NCI-H2029 treated with DMSO at 0.1 percent for 48 hours (cell line): ENCODE measurements around the gene PDZK1IP1.
"Not testable (repeated sequence)": the region's sequence is repeated elsewhere in the genome, so short reads cannot be mapped to it uniquely, and the experiment has no call there.

Experiments used
- DNase-seq: peaks from one replicate; lab custom pipeline; 2025; lab: John Stamatoyannopoulos, UW

Gene PDZK1IP1

GRCh38 chr1:47196622-47197021, 6.8 kb upstream of the PDZK1IP1 start:
- DNase-seq = no peak

- DNase-seq = not testable (repeated sequence)
Measured at GRCh38 chr1:47195981-47196380, 6.1 kb upstream of the PDZK1IP1 start.

GRCh38 chr1:47194311-47194710, 4.5 kb upstream of the PDZK1IP1 start:
- DNase-seq = no peak

- not testable (repeated sequence) for DNase-seq
Measured at GRCh38 chr1:47193496-47193895, 3.7 kb upstream of the PDZK1IP1 start.

DNA sequence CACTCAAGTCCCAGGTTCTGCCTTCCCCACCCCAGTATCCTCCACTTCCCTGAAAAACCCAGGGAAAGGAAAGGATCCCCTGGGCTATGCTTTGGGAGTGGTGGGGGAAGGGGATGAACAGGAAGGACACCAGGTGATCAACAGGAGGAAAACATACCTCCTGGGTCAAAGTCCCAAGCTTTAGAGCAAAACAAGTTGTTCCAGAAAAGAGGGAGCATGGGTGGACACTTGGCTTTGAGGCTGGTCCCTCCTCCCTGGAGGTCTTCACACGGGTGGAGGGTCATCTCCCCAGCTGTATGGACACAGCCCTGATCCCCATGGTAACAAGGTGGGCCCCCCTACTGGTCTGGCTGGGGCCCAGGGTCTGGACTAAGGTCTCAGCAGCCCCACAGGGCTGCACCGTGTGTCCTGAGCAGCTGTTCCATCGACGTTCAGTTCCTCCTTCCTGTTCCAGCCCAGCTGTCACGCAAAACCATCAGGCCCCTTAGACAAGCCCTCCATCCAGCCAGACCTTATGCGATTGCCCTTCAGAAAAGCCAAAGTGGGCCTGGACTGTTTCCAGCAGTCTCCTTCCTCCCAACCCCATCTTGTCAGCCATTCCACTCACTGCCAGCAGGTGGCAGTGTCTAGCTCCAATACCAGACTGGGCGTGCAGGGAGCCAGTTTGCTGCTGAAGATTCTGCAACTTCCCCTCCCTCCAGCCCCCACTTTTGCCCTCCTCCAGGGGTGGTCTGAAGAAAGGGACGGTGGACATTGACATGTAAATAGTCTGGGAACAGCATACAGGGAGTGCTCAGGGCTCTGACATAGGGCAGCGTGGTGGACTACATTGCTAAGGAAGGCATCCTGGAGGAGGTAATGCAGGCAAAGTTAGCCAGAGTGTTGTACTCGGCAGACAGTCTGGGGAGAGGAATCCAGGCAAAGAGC, 2.9 kb upstream of the PDZK1IP1 start:
- DNase-seq = peak; percentile 98

DNA sequence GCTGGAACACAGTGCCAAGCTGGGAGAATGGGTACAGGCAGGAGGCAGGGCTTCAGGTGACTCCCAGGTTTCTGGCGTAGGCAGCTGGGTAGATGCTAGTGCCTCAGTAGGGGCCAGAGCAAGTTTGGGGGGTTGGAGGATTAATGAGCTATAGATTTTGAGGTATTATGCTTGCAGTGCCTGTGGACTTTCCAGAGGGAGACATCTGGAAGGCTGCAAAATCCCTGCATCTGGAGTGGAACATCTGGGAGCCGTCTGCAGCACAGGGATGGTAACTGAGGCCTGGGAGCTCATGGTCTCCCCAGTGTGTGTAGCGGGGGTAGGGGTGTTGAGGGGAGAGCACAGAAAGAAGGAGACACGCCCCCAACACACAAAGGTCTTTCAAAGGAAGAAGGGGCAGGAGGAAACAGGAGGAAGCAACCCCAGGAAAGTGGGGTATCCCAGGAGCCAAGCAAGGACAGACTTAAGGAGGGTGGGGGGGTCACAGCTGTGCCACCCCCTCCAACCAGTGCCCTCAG, 2.2 kb upstream of the PDZK1IP1 start:
- DNase-seq = no peak

GRCh38 chr1:47190857-47191256, 1.0 kb upstream of the PDZK1IP1 start:
- DNase-seq = no peak

DNA sequence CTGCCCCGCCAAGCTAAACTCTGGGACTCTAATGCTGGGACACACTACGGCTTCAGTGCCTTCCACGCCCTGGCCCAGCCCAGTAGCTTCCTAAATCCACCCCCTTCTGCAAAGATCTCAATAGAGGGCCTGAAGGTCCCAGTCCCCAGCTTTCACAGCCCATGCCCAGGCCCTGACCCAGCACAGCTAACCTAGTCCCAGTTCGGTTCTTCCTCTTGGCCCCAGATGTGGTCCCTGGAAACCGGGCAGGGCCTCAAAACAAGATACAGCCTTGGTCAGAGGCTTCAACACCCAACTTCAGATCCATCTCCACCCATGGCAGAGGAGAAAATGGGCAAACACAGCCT, 646 bp upstream of the PDZK1IP1 start:
- DNase-seq = no peak

GRCh38 chr1:47188791-47189785, 748 bp downstream of the PDZK1IP1 start:
- DNase-seq = no peak

- DNase-seq = no peak
Measured at GRCh38 chr1:47187926-47188250, 1.9 kb downstream of the PDZK1IP1 start.

- no peak for DNase-seq
Measured at GRCh38 chr1:47187231-47187925, 2.5 kb downstream of the PDZK1IP1 start.

- DNase-seq = no peak
Measured at GRCh38 chr1:47186267-47187185, 3.3 kb downstream of the PDZK1IP1 start.

- DNase-seq = no peak
Measured at GRCh38 chr1:47184822-47185677, 4.8 kb downstream of the PDZK1IP1 start.

DNA sequence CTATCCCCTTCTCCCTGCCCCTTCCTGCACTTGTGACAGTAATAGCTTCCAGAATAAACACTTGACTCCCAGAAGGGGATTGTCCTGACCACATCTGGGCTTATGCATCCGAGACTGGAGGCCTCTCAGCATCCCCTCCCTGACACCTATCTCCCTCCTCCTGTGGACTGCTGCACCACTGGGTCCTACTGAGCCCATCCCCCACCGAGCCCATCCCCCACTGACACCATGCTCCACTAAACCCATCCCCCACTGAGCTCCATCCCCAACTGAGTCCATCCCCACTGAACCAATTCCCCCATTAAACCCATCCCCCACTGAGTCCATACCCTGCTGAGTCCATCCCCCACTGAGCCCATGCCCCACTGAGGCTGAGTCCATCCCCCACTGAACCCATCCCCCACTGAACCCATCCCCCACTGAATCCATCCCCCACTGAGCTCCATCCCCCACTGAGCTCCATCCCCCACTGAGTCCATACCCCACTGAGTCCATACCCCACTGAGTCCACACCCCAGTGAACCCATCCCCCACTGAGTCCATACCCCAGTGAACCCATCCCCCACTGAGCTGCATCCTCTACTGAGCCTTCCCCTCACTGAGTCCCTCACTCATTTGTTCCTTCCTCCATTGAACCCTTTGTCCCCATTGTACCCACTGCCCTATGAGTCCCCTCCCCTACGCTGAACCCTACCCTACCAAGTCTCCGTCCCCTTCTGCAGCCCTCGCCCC, 5.6 kb downstream of the PDZK1IP1 start:
- peak; percentile 99 for DNase-seq

GRCh38 chr1:47183308-47184089, 6.3 kb downstream of the PDZK1IP1 start:
- no peak for DNase-seq

- no peak for DNase-seq
Measured at GRCh38 chr1:47182676-47183235, 7.1 kb downstream of the PDZK1IP1 start.

GRCh38 chr1:47181955-47182675, 7.7 kb downstream of the PDZK1IP1 start:
- DNase-seq = no peak
